ENCODE measurements around the gene MAP3K21.

MAP3K21 gene

DNA sequence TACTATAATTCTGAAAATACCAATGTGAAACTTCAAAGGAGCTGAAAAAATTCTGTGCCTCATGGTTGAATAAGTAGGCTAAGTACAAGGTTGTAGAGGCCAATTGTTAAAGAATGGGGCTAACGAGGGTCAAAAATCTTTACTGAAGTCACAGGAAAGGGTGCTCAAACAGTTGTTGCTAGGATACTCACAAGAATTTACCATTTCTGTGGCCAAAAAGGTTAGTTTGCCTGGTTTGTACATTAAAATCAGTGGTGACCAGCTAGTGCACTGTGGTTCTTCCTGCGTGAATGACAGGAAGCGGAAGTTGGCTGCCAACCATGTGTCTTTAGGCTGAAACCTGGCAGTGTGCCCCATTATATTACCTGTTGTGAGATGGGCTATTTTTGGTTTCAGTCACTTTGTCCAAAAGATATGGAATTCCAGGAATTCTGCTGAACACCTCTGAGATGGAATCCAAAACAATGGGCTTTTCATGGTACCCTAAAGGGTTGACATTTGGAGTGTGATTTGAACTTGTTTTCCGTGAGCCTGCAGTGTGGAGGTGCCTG, 13.5 kb downstream of the MAP3K21 start:
- no peak overlapping the region for H3K4me3 ChIP-seq (ENCODE audit: low read depth, low read length)
- TF ChIP-seq, protein P1, sequence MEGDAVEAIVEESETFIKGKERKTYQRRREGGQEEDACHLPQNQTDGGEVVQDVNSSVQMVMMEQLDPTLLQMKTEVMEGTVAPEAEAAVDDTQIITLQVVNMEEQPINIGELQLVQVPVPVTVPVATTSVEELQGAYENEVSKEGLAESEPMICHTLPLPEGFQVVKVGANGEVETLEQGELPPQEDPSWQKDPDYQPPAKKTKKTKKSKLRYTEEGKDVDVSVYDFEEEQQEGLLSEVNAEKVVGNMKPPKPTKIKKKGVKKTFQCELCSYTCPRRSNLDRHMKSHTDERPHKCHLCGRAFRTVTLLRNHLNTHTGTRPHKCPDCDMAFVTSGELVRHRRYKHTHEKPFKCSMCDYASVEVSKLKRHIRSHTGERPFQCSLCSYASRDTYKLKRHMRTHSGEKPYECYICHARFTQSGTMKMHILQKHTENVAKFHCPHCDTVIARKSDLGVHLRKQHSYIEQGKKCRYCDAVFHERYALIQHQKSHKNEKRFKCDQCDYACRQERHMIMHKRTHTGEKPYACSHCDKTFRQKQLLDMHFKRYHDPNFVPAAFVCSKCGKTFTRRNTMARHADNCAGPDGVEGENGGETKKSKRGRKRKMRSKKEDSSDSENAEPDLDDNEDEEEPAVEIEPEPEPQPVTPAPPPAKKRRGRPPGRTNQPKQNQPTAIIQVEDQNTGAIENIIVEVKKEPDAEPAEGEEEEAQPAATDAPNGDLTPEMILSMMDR (IDR thresholded peaks at IDR 0.05; ENCODE audit: borderline replicate concordance, insufficient read depth, low read depth, low read length): no peak

DNA sequence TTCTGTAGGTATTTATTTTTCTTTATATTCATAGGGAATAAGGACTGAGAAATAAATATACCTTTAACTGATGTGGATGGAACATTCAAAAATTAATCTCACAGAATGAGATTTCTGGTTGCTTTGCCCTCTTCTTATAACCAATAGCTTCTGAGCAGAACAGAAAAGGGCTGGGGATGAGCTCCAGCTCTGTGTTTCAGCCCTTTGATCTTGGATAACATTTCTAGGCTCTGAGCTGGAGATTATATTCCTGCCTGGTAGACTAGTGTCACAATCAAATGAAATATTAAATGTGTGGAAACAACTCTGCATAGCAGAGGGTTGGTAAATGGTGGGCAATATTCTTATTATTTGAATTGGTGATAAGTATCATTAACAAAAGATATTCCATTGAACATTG, 14.6 kb downstream of the MAP3K21 start:
- H3K4me3 ChIP-seq (ENCODE audit: low read depth, low read length): no peak overlapping the region
- TF ChIP-seq, protein P1 (IDR thresholded peaks at IDR 0.05; ENCODE audit: borderline replicate concordance, insufficient read depth, low read depth, low read length): no peak

DNA sequence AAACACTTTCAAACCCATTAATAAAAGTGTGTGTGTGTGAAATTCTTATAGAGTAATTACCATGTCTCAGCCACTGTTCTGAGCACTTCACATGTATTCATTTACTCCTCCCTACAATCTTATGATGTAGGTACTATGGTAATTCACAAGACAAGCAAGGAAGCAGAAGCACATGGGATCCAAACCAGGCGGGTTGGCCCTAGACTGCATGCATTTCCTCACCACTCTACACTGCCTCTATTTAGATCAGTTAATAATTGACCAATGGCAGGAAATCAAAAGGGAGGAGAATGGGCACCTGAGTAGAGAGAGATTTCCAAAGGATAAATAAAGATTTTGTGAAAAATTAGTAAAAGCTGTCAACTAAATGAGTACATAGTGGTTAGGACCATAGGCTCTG, 15.7 kb downstream of the MAP3K21 start:
- TF ChIP-seq, protein P1 (IDR thresholded peaks at IDR 0.05; ENCODE audit: borderline replicate concordance, insufficient read depth, low read depth, low read length): no peak
- H3K4me3 ChIP-seq (ENCODE audit: low read depth, low read length): no peak overlapping the region

DNA sequence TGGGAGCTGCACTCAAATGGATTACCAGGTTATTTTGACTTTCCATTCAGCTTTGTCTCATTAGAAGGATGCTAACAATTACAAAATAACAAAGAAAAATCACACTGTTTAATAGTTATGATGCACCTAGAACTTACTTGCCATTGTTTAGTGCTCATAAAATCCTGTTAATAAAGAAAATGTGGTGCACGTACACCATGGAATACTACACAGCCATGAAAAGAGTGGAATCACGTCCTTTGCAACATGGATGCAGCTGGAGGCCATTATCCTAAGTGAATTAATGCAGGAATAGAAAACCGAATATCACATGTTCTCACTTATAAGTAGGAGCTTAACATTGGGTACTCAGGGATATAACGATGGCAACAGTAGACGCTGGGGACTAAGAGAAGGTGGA, 19.8 kb downstream of the MAP3K21 start:
- H3K4me3 ChIP-seq (ENCODE audit: low read depth, low read length): no peak overlapping the region
- TF ChIP-seq, protein P1 (IDR thresholded peaks at IDR 0.05; ENCODE audit: borderline replicate concordance, insufficient read depth, low read depth, low read length): no peak

DNA sequence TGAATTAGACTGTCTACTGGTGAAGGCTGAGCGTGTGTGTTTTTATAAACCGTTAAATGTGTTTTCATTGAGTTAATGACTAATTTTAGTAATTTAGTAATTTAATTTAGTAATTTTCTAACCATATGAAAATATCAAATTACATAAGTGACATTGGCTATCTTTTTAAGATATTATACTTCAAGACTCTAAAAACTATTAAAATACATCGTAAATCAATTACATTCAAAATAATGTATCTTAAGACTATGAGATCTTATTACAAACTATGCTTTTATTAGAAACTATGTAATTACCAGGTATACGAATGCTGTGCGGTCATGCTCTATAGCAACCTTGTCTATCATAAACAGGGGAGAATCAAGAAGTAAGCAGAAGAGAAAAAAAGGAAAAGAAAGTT, 21.6 kb downstream of the MAP3K21 start:
- no peak overlapping the region for H3K4me3 ChIP-seq (ENCODE audit: low read depth, low read length)
- TF ChIP-seq, protein P1 (IDR thresholded peaks at IDR 0.05; ENCODE audit: borderline replicate concordance, insufficient read depth, low read depth, low read length): no peak

DNA sequence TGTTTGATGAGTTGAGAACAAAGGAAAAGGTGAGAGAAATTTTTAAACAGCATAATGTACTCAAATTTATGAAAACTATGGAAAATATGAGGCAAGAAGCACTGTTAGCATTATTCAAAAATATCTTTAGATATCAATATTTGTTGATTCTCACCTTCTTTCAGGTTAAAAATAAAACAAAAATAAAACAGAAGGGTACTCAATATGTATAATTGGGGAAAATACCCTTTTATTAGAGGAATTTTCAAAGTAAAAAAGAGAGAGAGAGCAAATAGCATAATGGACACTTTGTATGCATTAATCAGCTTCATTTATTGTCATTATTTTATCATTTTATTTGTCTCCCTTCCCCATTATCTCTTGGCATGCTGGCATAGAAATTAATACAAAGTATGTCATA, 27.5 kb downstream of the MAP3K21 start:
- TF ChIP-seq, protein P1 (IDR thresholded peaks at IDR 0.05; ENCODE audit: borderline replicate concordance, insufficient read depth, low read depth, low read length): no peak
- H3K4me3 ChIP-seq (ENCODE audit: low read depth, low read length): no peak overlapping the region

DNA sequence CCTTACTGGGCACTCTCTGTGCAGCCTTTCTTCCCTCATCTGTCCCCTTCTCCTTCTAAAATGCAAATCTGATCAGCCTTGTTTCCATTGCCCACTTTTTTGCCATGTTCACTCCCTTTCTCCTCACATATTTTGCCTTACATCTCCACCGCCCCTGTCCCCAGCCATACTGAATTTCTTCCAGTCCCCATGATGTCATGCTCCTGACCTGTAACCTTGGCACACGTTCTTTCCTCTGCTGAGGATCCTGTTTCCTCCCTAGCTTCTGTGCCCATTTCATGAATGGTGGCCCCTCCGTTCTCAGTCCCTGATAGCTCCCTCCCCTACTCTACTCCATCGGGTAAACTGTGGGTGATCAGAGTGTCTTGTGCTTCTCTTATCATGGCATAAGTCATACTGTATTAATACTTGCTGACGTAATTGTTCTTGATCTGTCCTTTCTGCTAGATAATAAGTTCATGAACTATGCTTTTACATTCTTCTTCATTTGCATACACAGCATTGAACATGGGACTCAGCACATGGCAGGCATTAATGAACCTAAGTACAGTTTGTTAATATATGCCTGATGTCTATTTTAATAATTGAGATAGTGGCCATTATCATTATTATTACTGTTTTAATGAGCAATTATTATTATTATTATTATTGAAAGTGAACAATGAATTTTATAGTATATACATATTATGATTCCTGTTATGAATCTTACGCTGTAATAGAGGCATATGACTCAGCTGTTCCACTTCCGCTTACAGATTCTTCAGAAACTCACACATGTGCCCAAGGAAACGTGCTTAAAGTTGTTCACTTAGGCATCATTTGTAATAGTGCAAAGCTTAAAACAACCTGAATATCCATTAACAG, 28.5 kb downstream of the MAP3K21 start:
- H3K4me3 ChIP-seq (ENCODE audit: low read depth, low read length): no peak overlapping the region
- TF ChIP-seq, protein P1 (IDR thresholded peaks at IDR 0.05; ENCODE audit: borderline replicate concordance, insufficient read depth, low read depth, low read length): no peak

All from GM12875 (cell line).